ENCODE results near the gene ZBTB47.

The ZBTB47 gene

GRCh38 chr3:42701371-42702065, 48.0 kb downstream of the ZBTB47 start:
- no peak for FAIRE-seq

GRCh38 chr3:42702066-42702951, 48.8 kb downstream of the ZBTB47 start, which contains the start of gene HHATL:
Gene HHATL (minus strand): TSS chr3:42702798. CDS start chr3:42700826, 1,972 bp downstream.
- no peak for FAIRE-seq

DNA sequence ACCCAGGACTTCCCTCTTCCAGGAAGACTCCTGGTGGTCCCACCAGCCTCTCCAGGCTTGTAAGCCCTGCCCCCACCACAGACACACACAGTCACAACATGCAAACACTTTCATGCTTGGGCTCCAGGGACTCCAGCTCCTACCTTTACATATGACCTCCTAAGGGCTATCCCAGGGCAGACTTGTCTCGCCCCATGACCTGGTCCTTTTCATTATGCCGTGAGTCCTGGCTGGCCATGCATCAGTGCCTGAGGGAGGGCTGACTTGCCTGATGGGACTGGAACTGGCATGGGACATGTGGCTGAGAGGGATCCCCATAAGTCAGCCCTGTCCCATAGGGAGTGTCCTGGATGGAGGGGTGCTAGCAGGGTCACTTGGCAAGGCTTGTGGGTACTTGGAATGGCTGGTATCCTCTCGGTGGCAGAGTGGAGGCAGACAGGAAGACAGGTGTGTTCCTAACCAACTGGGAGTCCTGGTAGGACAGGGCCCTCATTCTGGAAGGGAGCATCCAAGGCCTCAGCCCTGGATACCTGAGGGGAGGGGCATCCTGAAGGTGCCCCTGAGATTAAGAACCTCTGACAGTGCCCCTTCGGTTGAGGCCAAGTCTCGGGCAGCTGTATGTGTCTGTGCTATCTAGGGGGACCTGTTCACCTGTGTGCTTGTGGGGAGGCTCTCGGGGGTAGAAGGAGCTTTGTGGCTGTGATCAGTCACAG, 49.6 kb downstream of the ZBTB47 start:
- no peak for FAIRE-seq

- FAIRE-seq: no peak
Observed at GRCh38 chr3:42703695-42704025, 50.2 kb downstream of the ZBTB47 start.

GRCh38 chr3:42704136-42704841, 50.8 kb downstream of the ZBTB47 start:
- no peak for FAIRE-seq

DNA sequence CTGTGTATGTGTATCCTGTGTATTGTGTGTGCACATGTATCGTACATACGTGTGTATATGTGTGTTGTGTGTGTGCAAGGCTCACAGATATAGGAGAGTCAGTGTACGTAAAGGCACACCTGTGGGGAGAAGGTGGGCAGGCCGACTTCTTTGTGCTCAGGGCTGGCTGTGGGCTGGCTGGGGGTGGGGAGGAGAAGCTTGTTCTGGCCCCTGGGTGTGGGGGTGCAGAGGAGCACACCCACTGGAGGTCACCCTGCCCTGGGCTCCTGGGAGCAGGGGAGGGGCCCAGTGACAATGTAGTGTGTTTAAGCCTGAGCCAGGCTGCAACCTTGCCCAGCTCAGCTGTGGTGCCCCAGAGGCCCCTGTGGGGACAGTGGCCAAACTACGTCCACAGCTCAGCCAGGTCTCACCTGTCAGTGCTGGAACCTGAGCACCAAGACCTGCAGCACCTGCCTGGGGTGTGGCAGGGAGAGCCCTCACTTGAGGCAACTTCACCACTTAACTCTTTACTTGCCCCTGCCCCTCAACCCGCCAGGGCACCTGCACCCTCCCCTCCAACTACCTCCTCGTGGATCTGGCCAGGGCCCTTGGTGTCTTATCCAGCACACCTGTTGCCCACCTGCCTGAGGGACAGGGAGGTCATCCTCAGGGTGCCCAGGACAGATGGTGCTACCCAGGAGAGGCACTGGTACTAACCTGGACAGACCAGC, 51.7 kb downstream of the ZBTB47 start:
- no peak for FAIRE-seq

GRCh38 chr3:42705962-42706585, 52.6 kb downstream of the ZBTB47 start:
- no peak for FAIRE-seq

GRCh38 chr3:42706721-42707619, 53.5 kb downstream of the ZBTB47 start:
- no peak for FAIRE-seq

- FAIRE-seq: no peak
Observed at GRCh38 chr3:42707620-42708355, 54.3 kb downstream of the ZBTB47 start.

GRCh38 chr3:42708611-42709151, 55.2 kb downstream of the ZBTB47 start:
- FAIRE-seq: no peak

- no peak for FAIRE-seq
Observed at GRCh38 chr3:42709621-42710020, 56.1 kb downstream of the ZBTB47 start.

GRCh38 chr3:42710323-42711021, 57.0 kb downstream of the ZBTB47 start:
- FAIRE-seq: no peak

- FAIRE-seq: no peak
Observed at GRCh38 chr3:42711491-42712343, 58.2 kb downstream of the ZBTB47 start.

DNA sequence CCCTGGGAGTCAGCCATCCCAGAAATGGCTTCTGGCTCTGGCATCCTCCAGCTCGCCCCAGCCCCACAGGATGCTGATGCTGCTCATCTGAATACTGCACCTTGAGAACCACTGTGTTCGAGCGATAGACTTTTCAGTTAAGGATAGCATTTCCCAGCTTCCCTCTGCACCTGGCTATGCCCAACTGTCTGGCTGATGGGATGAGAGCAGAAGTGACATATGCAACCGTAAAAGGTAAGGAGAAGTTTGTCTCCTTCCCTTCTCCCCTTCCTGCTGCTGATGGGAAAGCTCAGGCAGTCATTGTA, 58.8 kb downstream of the ZBTB47 start:
- no peak for FAIRE-seq

- no peak for FAIRE-seq
Observed at GRCh38 chr3:42712688-42713372, 59.3 kb downstream of the ZBTB47 start.

- FAIRE-seq: no peak
Observed at GRCh38 chr3:42713747-42714146, 60.2 kb downstream of the ZBTB47 start.

DNA sequence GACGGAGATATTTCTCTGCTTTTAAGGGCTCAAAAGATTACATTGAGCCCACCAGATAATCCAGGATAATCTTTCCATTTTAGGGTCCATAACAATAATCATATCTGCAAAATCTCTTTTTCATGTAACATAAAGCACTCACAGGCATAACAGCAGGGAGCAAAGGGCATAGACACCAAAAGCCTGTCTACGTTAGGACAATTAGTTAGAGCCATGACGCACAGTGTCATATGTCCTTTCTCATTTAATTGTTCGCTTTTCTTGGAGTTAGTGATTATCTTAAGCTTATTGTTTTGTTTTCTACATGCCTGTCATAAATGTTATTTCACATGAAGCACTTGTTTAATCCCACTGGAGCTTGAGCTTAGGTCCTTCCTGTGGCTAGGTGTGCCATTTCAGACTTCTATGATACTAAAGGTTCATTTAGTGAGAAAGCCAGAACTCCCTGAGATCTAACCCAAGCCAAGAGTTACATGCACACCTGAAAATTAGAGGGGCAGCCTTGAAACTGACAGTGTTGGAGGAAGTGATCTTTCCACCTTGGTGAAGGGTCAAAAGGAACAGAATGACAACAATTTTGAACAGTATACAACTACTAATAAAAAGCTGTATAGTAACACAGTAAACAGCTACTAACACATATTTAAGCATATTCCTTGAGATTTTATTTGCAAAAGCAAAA, 60.8 kb downstream of the ZBTB47 start:
- FAIRE-seq: no peak
